Fibroblast of lung (primary cell): Measurements from ENCODE around the gene RIOK3. TPM values are rescaled to one million over a fixed set of nuclear protein-coding genes. Genes with fewer than 3 reads are reported as not detected.
"Not testable (repeated sequence)": the region's sequence is repeated elsewhere in the genome, so short reads cannot be mapped to it uniquely, and the experiment has no call there.

Experiments used
- DNase-seq, 2 donors: peaks; one replicate each; pipeline versions ENCODE4 v3.0.0 to v3.0.0-alpha.2; 2010; ENCODE audit warnings: low read depth in 2 of 2
- H2AFZ ChIP-seq: 2 replicates; pipeline ENCODE4 v1.5.1; 2012; ENCODE audit warnings: low read length, control low read depth, inconsistent platforms
- H3K27ac ChIP-seq: 2 replicates; pipeline ENCODE4 v1.5.1; 2011; ENCODE audit warnings: low read length, control low read depth; ENCODE audit not compliant: insufficient read depth
- H3K27me3 ChIP-seq: 2 replicates; pipeline ENCODE4 v1.5.1; 2011; ENCODE audit warnings: mild to moderate bottlenecking, low read length; ENCODE audit not compliant: control insufficient read depth, insufficient read depth
- H3K36me3 ChIP-seq: 2 replicates; pipeline ENCODE4 v1.5.1; 2011; ENCODE audit warnings: low read length; ENCODE audit not compliant: control insufficient read depth, insufficient read depth
- H3K4me1 ChIP-seq: 2 replicates; pipeline ENCODE4 v1.5.1; 2011; ENCODE audit warnings: low read length; ENCODE audit not compliant: control insufficient read depth, insufficient read depth; ENCODE audit errors: extremely low read depth
- H3K4me2 ChIP-seq: 2 replicates; pipeline ENCODE4 v1.5.1; 2011; ENCODE audit warnings: low read length, control low read depth; ENCODE audit not compliant: insufficient read depth; ENCODE audit errors: extremely low read depth
- H3K4me3 ChIP-seq, 4 experiments: fragments of 200-600 bp in 1 of 4; sonication (generic) in 1 of 4; replicated peaks in 1 of 4; 2 replicates each; pipeline ENCODE4 v1.5.1; 2011 to 2016; ENCODE audit warnings: low read length in 4 of 4, low read depth in 3 of 4, mild to moderate bottlenecking in 3 of 4, control low read depth in 2 of 4, inconsistent platforms in 1 of 4, mixed read lengths in 1 of 4; ENCODE audit not compliant: insufficient read depth in 1 of 4; ENCODE audit errors: control extremely low read depth in 1 of 4
- H3K79me2 ChIP-seq: 2 replicates; pipeline ENCODE4 v1.5.1; 2012; ENCODE audit warnings: mild to moderate bottlenecking, low read length, inconsistent platforms; ENCODE audit not compliant: control insufficient read depth, insufficient read depth
- H3K9ac ChIP-seq: 2 replicates; pipeline ENCODE4 v1.5.1; 2011; ENCODE audit warnings: mild to moderate bottlenecking, low read length, control low read depth; ENCODE audit not compliant: insufficient read depth
- H3K9me3 ChIP-seq: 2 replicates; pipeline ENCODE4 v1.5.1; 2012; ENCODE audit warnings: low read depth, low read length; ENCODE audit not compliant: control insufficient read depth, insufficient read depth
- H4K20me1 ChIP-seq: 2 replicates; pipeline ENCODE4 v1.5.1; 2011; ENCODE audit warnings: low read length; ENCODE audit not compliant: control insufficient read depth, insufficient read depth; ENCODE audit errors: extremely low read depth
- EZH2 ChIP-seq: IDR thresholded peaks from 2 replicates; pipeline ENCODE4 v1.5.1; 2012; ENCODE audit warnings: low read length, control low read depth, mild to moderate bottlenecking; ENCODE audit errors: missing control alignments
- polyA plus RNA-seq, 2 donors: library from polyadenylated mRNA; depleted of rRNA in 1 of 2; stranded (reverse) in 1 of 2; unstranded in 1 of 2; fragments of >200 nt; gene quantifications; 2 replicates each; pipeline ENCODE4 v1.2.1, GENCODE V29; 2011 to 2012; ENCODE audit warnings: missing spikeins in 1 of 2
- total RNA-seq: library from RNA; depleted of rRNA; stranded (reverse); fragments of >200 nt; gene quantifications from 2 replicates; pipeline ENCODE4 v1.2.1, GENCODE V29; 2014
- TF ChIP-seq, protein P1 (sequence below), 2 donors: IDR thresholded peaks in 1 of 2; conservative IDR thresholded peaks in 1 of 2; 1 replicate in 1 of 2; 2 replicates in 1 of 2; pipeline ENCODE4 v1.5.1; 2011 to 2012; ENCODE audit warnings: low read length in 2 of 2, control low read depth in 1 of 2, inconsistent platforms in 1 of 2, low read depth in 1 of 2, mild to moderate bottlenecking in 1 of 2

The RIOK3 gene
- total and polyA plus RNA-seq, 2 donors (not counting 1 experiment from before 2014, with no cell fraction given), result 48.4 to 78.8 TPM

DNA sequence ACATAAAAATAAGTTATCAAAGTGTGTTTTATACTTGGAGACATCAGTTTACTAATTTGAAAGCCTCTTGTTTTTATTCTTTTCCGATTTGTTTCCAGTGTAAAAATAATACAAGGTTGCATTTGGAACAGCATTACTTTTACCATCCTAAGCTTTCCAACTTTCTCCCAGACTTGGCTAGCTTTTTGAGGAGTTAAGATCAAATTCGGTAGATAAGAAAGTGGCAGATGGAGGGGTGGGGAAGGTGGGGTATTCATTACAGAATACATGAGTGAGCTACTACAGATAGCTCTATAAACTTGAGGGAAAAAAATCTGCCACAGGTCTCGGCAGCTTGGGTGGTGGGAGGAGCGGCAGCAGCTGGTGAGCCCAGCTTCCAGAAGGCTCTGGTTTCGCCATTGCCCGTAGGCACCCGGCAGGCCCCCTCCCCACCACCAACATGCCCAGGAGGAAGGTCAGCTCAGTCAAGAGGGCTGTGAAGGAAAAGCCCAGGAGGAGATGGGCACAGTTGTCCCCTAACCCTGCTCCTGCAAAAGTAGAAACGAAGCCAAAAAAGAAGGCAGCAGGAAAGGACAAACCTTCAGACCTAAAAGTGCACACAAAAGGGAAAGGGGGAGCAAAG lies 31.6 kb downstream of the RIOK3 start:
- Histone ChIP-seq H3K36me3 (peaks cover 5% of the 10 kb centered on the region), H3K4me2 (no peak overlapping the region), H2AFZ (no peak overlapping the region), H3K79me2 (no peaks in the 10 kb centered on the region), H4K20me1 (no peaks in the 10 kb centered on the region), H3K4me1 (peaks cover 5% of the 10 kb centered on the region), H3K4me3 (no peak overlapping the region), H3K27me3 (no peaks in the 10 kb centered on the region), H3K9ac (no peak overlapping the region), H3K9me3 (no peaks in the 10 kb centered on the region), H3K27ac (no peak overlapping the region)
- TF ChIP-seq, protein P1, sequence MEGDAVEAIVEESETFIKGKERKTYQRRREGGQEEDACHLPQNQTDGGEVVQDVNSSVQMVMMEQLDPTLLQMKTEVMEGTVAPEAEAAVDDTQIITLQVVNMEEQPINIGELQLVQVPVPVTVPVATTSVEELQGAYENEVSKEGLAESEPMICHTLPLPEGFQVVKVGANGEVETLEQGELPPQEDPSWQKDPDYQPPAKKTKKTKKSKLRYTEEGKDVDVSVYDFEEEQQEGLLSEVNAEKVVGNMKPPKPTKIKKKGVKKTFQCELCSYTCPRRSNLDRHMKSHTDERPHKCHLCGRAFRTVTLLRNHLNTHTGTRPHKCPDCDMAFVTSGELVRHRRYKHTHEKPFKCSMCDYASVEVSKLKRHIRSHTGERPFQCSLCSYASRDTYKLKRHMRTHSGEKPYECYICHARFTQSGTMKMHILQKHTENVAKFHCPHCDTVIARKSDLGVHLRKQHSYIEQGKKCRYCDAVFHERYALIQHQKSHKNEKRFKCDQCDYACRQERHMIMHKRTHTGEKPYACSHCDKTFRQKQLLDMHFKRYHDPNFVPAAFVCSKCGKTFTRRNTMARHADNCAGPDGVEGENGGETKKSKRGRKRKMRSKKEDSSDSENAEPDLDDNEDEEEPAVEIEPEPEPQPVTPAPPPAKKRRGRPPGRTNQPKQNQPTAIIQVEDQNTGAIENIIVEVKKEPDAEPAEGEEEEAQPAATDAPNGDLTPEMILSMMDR (conservative IDR thresholded peaks at IDR 0.05 in 1 of 2, IDR thresholded peaks at IDR 0.05 in 1 of 2; ENCODE audit: low read depth in 1 of 2, low read length in 2 of 2), result no peak
- TF ChIP-seq EZH2, result no peak
- DNase-seq, result no peak

DNA sequence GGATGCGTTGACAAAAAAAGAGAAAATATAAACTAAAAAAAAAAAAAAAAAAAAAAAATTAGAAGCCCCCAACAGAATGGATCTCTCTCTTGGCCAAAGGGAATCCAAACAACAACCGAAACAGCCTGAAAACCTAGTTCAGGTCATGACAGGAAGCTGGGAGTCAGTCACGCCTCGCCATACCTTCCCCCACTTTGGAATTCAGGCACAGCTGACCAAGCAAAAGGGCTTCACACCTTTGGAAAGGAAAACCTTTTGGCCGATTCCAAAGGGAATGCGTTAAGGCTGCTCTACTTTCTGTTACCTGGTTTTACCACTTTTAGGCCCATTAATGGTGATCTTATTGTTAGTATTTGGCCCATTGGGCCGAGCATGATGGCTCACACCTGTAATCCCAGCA lies 32.3 kb downstream of the RIOK3 start:
- Histone ChIP-seq H3K27me3 (no peaks in the 10 kb centered on the region), H3K4me3 (no peak overlapping the region), H3K36me3 (peaks cover 2% of the 10 kb centered on the region), H3K79me2 (no peaks in the 10 kb centered on the region), H3K9me3 (no peaks in the 10 kb centered on the region), H4K20me1 (no peaks in the 10 kb centered on the region), H3K9ac (no peak overlapping the region), H3K4me1 (peaks cover 5% of the 10 kb centered on the region), H3K4me2 (no peak overlapping the region), H3K27ac (no peak overlapping the region), H2AFZ (no peak overlapping the region)
- TF ChIP-seq, protein P1 (conservative IDR thresholded peaks at IDR 0.05 in 1 of 2, IDR thresholded peaks at IDR 0.05 in 1 of 2; ENCODE audit: low read depth in 1 of 2, low read length in 2 of 2), result no peak
- no peak for TF ChIP-seq EZH2
- no peak for DNase-seq

DNA sequence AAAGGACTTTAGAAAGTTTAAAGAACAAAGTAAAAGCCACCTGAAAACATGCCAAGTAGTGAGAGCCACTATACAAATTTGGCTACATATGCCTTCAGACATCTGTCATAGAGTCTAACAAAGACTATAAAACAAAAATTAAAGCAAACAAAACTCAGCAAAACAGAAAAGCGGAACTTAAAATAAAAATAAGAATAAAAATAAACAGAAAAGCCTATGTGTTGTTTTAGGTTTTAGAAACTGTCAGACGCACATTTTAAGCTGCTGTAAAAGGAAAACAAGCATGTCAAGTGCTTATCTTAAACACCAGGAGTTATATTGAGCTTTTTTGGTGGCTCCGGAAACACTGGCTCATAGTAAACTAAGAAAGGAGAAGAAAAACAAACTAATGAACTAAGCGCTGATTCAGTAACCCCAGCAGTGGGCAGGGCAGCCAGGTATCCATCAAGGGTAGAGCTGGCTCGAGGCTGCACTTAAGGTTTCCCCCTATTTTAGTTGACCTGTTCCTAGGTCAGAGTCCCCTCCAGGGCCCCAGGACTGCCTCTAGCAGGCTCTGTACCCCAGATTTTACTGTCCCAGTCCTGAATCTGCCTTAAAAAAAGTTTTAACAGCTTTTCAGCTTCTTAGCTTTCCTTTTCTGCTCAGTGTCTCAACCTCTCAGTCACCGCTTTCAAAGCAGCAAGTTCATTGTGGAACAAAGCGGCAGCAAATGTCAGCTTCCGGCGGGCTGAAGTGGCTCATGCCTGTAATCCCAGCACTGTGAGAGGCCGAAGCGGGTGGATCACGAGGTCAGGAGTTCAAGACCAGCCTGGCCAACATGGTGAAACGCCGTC lies 34.9 kb downstream of the RIOK3 start:
- TF ChIP-seq EZH2, result no peak
- TF ChIP-seq, protein P1 (conservative IDR thresholded peaks at IDR 0.05 in 1 of 2, IDR thresholded peaks at IDR 0.05 in 1 of 2; ENCODE audit: low read depth in 1 of 2, low read length in 2 of 2), result no peak
- Histone ChIP-seq H4K20me1 (no peaks in the 10 kb centered on the region), H3K27ac (no peak overlapping the region), H3K79me2 (no peaks in the 10 kb centered on the region), H3K4me2 (peak overlapping the region; percentile 62), H3K4me1 (peaks cover 5% of the 10 kb centered on the region), H3K36me3 (peaks cover 2% of the 10 kb centered on the region), H2AFZ (peak overlapping the region; percentile 78), H3K9me3 (no peaks in the 10 kb centered on the region), H3K4me3 (peak overlapping the region in 3 of 4 experiments; percentile 12 to 28 (median 18)), H3K9ac (peak overlapping the region; percentile 20), H3K27me3 (no peaks in the 10 kb centered on the region)
- DNase-seq, result peak; percentile 20 to 32

DNA sequence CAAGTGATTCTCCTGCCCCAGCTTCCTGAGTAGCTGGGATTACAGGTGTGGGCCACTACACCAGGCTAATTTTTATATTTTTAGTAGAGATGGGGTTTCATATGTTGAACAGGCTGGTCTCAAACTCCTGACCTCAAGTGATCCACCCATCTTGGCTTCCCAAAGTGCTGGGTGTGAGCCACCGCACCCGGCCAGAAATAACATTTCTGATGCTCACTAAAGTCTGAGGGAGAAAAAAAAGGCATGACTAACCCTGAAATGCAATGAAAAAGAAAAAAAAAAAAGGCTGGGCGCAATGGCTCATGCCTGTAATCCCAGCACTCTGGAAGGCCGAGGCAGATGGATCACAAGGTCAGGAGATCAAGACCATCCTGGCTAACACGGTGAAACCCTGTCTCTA lies 36.5 kb downstream of the RIOK3 start:
- not testable (repeated sequence) for H4K20me1 ChIP-seq, H3K36me3 ChIP-seq, H2AFZ ChIP-seq, H3K27ac ChIP-seq, H3K9me3 ChIP-seq, H3K27me3 ChIP-seq, H3K4me3 ChIP-seq, H3K4me1 ChIP-seq, H3K79me2 ChIP-seq, H3K9ac ChIP-seq, H3K4me2 ChIP-seq
- DNase-seq, result peak in 1 of 2 donors; percentile 15
